NCI-H446 (cell line): ENCODE results near the gene COX8A.
"Not testable (repeated sequence)": the region's sequence is repeated elsewhere in the genome, so short reads cannot be mapped to it uniquely, and the experiment has no call there.

Source experiments
- DNase-seq, 2 experiments: peaks; one replicate each; lab custom pipeline; 2025; lab: John Stamatoyannopoulos, UW

Gene COX8A

DNA sequence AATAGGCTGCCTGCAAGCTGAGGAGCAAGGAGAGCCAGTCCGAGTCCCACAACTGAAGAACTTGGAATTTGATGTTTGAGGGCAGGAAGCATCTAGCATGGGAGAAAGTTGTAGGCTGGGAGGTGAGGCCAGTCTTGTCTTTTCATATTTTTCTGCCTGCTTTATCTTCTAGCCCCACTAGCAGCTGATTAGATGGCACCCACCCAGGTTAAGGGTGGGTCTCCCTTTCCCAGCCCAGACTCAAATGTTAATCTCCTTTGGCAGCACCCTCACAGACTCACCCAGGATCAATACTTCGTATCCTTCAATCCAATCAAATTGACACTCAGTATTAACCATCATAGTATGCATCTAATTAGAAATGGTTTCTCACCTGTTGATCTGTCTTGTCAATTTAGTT lies 5.0 kb upstream of the COX8A start:
- no peak for DNase-seq

DNA sequence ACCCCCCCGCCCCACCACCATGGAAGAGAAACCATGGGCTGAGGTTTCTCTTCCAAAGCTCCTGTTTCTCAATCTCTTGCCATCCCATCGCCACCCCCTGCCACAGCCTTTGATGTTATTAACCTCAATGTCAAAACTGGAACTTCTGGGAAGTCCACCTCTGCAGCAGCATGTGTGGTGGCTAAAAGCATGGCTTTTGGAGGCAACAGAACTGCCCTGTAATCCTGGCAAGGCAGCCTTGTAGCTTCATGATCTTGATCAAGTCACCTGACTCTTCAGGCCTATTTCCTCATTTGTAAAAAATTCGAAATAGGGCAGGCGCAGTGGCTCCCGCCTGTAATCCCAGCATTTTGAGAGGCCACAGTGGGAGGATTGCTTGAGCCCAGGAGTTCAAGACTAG lies 3.5 kb upstream of the COX8A start:
- no peak for DNase-seq

DNA sequence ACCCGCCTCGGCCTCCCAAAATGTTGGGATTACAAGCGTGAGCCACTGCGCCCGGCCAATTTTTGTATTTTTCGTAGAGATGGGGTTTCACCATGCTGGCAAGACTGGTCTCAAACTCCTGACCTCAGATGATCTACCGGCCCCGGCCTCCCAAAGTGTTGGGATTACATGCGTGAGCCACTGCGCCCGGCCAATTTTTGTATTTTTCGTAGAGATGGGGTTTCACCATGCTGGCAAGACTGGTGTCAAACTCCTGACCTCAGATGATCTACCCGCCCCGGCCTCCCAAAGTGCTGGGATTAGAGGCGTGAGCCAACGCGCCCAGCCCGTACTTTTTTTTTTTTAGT lies 535 bp upstream of the COX8A start:
- not testable (repeated sequence) for DNase-seq

DNA sequence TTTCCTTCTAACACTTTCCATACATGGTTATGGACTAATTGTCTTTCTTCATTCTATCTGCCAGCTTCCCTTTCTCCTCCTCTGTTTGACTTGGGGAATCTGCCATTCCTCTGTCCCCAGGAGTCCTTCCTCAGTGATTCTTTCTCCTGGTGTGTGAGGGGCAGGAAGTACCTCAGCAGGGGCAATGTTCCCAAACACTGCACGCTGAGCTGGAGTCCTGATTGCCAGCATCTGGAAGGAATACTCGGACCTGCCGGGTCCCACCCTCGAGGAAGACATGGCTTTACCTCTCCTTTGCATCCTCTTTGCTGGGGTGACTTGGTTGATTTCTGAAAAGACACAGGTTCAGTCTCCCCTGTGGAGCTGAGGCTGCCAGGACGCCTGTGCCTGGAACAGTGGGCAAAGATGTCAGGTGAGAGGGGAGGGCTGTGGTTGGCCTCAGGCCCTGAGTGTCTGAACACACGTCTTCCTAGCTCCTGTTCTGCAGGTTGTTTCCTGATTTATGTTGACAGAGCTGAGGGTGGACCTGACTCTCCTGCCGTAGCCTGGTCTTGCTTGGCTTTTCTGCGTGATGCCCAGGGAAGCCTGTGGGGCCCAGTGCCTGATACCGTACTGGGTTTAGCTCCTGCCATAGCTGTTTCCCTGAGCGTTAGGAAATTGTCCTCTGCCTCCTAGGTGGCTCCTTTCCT lies 4.3 kb downstream of the COX8A start:
- DNase-seq = no peak

DNA sequence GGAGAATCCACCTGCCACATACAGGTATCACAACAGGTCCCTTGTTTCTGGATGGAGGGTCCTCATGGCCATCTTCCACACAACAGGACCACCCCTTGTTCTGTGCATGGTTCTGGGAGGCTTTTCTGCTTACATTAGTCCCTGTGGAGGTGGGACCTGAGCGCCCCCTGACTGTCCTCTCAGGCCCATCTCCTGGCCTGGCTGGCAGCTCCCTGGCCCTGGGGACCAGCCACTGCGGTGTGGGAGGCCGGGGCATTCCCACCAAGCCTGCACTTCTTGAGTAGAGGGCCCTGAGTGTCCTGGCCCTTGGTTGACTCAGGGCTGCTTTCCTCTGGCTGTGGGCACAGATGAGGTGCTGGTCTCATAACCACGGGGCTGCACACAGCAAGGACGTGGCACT lies 5.0 kb downstream of the COX8A start:
- no peak for DNase-seq

DNA sequence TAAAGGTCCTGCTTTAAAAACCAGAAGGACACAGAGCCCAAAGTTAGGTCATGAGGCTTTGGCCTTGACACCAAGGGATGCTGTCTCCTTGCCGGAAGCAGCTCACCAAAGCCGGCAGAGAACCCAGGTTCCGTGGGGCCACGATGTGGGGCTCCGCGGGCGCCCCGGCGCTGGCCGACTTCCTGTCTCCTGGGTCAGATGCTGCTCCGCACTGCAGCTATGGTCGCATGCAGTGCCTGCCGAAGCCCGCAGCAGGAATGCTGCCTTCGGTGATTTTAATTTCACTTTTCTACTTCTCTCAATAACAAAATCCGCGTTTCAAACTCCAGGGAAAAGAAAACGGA lies 11.4 kb downstream of the COX8A start:
- no peak for DNase-seq

DNA sequence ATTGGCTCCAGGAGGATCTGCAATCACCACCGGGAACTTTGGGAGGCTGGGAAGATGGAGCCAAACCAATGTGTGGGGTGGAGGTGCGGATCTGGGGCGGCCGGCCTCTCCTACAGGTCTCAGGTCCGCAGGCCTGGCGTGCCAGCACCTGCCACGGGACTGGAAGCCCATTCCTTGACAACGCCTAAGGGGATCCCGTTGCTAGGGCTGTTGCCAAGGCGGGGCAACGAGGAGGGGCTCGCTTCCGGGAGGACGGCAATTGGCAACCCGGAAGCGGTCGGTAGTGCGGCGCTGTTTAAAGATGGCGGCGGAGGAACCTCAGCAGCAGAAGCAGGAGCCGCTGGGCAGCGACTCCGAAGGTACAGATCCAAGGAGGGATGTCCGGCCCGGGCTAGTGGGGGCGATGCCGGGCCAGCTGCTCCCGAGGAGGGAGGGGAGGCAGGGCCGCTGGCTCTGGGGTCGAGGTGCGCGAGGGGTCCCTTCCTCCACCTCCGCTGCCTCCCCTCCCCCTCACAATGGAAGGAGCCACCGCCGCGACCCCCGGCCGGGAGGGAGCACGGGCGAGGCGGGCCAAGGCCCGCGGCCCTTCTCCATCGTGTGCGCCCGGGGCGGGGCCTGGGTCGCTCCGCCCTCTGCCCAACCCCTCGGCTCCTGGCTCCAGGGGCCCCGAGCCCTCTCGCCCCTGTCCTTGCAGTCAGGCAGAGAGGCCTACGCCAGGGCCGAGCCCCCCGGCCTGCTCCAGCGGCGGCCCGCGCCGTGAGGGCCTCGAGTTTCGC lies 11.9 kb downstream of the COX8A start, which contains the start of gene OTUB1:
TSS of gene OTUB1 (plus strand) at position 283 of the 776 bp plus-strand sequence. CDS start at position 302, 19 bp downstream.
- DNase-seq = peak; percentile 88 to 93

DNA sequence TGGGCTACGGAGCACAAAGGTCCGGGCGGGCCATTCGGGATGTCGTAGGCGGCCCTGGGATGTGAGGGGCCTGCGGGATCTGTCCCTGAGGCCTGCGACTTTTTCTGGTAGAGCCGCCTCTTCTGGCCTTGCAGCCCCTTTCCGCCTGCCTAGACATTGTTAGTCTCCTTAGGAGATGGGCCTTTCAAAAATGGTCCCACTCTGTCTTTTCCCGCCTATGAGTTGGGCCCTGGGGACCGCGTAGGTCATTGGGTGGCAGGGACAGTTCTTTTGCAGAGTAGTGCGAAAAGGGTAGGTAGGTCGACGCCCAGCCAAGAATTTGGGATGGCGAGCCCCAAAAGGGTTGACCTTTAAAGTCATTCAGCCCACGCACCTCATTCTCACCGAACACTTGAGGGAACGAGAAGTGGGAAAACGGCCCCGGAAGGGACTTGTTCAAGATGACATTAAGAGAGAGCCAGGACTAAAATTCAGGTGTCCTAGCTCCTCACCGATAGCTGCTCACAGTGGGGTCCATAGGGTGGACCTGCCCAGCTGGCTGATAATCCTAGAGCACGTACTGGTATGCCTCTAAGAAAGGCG lies 12.6 kb downstream of the COX8A start:
- DNase-seq = no peak

DNA sequence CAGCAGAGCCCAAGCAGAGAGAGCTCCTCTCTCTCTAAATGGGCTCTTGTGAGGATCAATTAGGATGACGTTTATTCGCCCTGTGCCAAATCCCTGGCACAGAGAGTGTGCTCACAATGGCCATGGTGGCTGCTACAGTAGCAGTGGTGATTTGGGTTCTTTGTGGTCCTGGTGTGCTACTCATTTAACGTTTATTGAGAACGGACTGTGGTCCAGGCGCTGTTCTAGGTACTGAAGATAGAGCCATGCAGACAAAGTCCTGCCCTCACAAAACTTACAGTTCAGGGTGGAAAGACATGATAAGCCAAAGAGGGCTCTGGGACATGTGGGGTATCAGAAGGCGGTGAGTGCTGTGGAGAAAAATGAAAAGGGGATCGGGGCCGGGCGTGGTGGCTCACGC lies 17.1 kb downstream of the COX8A start:
- no peak for DNase-seq

DNA sequence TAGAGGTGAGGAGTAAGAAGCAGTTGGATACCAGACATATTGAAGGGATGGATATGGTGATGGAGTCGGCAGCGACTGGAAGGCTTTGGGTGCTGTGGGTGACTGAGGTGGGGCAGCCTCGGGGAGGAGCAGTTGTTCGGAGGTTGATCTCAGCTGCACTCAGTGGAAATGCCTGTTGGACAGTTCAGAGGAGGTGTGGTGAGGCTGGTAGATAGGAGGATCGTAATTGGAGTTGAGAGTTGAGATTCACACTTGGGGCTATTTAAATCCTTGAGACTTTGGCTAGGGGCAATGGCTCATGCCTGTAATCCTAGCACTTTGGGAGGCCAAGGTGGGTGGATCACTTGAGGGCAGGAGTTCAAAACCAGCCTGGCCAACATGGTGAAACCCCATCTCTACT lies 18.7 kb downstream of the COX8A start:
- DNase-seq = no peak

DNA sequence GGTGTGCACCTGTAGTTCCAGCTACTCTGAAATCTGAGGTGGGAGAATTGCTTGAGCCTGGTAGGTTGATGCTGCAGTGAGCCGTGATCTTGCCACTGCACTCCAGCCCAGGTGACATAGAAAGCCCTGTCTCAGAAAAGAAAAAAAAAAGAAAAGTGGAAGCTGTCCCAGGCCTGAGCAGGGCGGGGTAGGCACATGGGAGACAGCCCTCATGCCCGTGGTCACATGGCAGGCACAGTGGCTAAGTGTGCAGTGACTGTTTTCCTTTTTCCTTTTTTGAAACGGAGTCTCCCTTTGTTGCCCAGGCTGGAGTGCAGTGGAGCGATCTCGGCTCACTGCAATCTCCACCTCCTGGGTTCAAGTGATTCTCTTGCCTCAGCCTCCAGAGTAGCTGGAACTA lies 19.6 kb downstream of the COX8A start:
- no peak for DNase-seq

DNA sequence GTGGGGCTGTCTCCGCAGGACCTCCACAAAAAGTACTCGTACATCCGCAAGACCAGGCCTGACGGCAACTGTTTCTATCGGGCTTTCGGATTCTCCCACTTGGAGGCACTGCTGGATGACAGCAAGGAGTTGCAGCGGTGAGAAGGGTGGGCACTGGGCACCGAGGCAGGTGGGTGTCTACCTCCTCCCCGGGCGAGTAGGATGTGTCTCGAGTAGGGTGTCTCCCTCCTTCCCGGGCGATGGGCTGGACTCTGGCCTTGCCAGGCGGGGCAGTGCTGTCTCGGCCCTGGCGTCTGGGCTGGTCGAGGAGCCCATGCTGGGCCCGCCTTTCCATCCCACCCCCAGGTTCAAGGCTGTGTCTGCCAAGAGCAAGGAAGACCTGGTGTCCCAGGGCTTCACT lies 22.1 kb downstream of the COX8A start:
- no peak for DNase-seq

DNA sequence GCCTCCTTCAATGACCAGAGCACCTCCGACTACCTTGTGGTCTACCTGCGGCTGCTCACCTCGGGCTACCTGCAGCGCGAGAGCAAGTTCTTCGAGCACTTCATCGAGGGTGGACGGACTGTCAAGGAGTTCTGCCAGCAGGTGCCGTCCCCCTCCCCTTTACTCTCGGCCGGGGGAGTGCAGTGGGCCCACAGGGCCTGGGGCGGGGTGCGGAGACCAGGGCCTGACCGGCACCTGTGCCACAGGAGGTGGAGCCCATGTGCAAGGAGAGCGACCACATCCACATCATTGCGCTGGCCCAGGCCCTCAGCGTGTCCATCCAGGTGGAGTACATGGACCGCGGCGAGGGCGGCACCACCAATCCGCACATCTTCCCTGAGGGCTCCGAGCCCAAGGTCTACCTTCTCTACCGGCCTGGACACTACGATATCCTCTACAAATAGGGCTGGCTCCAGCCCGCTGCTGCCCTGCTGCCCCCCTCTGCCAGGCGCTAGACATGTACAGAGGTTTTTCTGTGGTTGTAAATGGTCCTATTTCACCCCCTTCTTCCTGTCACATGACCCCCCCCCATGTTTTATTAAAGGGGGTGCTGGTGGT lies 22.8 kb downstream of the COX8A start:
- DNase-seq = no peak

DNA sequence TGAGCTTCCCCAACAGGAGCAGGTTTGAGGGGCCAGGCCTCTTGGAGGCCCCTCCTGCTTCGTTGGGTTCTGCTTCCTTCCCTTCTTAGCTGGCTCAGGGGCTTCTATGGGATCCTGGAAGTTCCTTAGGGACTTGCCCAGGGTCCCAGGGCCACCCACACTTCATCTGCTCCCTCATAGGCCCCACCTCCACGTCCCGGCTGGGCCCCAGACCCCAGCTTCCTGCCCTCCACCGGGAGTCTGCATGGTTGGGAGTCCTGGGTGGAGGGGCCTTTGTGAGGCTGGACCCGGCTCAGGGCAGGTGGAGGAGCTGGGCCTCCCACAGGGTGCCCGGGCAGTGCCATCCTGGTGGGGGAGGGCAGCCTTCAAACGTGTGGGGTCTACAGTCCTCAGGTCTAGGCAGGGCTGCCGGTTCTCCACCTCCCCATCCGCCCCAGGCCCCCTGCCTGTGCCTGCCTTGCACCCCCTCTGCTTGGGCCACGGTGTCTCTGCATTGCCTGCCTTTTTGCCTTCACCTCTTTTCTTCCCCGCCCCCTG lies 23.4 kb downstream of the COX8A start:
- no peak for DNase-seq

DNA sequence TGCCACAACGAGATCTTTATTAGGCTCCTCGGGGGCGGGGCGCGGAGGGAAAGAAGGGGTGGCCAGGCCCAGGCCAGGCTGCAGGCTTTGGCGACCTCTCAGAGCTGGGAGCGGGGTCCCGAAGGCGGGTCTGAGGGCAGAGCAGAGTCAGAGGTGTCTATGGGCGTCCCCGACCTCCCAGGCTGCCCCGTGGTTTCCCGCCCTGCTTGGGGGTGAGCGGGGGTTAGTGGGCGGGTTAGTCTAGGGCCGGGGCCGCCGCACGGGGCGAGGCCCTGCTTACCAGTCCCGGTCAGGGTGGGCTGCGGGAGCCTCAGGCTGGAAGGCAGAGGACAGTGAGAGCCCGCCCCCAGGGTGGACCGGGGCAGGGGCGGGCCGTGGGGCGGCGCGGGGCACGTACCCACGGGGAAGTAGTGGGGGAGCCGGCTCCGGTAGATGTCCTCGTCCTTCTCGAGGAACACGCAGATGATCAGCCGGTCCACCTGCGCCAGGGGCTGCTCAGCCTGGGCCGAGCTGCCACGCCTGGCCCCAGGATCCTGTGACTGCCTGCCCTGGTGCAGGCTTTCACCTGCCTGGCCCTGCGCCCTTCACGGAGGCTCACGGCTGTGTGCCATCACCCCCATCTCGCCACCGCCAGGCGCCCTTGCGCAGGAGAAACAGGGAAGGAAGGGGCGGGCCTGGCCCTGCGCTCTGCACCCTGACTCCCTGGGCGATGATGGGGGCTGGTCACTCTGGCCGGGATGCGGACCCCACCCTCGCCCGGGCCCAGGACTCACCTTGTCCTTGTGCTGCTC lies 24.3 kb downstream of the COX8A start:
- DNase-seq = no peak

DNA sequence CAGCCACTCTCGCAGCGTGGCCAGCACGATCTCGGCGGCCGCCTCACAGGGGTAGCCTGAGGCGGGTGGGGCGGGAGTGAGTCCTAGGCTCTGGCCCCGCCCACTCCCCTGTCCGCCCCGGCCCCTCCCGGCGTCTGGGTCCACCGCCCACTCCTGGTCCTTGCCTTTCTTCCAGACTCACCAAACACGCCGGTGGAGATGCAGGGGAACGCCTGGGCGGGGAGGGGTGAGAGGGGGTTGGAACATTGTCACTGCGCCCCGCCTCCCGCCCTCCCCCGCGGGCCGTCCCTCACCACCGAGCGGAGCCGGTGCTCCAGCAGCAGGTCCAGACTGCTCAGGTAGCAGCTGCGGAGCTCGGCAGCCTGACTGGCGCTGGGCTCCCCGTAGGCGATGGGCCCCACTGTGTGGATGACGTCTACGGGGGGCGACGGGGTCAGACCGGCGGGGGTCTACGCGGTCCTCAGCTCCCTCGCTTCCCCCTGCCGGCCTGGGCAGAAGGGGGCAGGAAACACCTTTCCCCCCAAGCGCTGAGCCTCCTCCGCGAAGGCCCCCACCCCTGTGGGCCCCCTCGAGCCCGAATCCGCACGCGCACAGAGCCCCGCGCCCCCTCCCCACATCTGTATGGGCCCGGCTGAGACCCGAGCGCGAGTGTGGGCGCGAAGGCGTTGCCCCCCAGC lies 25.1 kb downstream of the COX8A start:
- DNase-seq = no peak

DNA sequence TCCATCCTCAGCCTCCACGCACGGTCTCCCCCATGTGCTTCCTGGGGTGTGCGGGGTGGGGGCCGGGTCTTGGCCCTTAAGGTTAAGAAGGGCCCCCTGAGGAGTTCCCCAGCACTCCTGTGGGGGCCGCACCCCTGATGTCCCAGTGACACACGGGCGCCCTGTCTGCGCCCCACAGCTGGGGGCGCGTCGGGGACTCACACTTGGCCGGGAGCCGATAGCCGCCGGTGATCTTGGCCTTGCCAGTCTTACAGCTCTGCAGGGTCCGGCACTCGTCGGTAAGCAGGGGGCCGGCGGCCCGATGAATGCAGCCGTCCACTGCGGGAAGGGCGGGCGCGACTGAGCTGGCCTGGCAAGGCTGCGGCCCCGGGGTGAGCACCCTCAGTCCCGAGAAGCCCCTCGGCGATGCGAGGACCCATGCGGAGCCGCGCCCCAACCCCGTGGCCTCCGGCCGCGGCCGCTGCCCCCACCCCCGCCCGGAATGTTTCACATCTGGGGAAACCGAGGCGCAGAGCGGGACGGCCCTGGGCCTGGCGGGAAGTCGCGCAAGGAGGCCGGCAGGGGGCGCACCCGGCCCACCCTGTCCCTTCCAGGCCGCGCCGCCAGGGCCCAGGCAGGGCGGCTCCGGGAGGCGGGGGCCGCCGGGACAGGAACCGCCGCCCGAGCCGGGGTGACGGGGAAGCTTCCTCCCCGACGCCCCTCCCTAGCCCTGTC lies 25.8 kb downstream of the COX8A start:
- no peak for DNase-seq

DNA sequence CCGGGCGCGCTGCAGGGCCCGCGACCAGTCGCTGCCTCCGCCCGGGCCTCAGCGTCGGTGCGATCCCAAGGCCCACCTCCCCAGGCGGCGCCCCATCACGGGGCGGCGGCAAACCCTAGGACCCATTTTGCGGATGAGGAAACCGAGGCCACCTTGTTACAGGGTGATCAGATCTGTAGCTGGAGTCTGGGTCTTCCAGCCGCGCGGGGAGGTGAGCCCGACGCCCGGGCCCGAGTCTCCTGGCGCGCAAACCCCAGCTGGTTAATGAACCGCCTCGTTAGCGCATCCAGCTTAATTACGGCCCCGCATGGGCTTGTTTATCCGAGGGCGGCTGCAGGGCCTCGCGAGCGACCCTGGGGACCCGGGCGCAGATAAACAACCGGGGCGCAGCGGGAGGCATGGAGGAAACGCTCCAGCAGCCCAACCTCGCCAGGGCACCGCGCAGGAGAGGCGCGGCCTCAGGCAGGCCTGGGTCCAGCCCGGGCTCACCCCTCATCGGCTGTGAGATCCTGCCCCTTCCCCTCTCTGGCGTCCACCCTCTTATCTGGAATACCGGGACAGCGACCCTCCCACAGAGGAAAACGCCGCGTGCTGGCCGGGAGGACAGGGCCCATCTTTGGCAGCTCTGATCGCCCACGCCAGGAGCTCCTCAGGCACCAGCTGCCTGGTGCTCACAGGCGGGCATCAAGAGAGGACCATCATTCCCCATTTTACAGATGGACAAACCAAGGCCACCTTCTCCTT lies 26.5 kb downstream of the COX8A start:
- DNase-seq = no peak

DNA sequence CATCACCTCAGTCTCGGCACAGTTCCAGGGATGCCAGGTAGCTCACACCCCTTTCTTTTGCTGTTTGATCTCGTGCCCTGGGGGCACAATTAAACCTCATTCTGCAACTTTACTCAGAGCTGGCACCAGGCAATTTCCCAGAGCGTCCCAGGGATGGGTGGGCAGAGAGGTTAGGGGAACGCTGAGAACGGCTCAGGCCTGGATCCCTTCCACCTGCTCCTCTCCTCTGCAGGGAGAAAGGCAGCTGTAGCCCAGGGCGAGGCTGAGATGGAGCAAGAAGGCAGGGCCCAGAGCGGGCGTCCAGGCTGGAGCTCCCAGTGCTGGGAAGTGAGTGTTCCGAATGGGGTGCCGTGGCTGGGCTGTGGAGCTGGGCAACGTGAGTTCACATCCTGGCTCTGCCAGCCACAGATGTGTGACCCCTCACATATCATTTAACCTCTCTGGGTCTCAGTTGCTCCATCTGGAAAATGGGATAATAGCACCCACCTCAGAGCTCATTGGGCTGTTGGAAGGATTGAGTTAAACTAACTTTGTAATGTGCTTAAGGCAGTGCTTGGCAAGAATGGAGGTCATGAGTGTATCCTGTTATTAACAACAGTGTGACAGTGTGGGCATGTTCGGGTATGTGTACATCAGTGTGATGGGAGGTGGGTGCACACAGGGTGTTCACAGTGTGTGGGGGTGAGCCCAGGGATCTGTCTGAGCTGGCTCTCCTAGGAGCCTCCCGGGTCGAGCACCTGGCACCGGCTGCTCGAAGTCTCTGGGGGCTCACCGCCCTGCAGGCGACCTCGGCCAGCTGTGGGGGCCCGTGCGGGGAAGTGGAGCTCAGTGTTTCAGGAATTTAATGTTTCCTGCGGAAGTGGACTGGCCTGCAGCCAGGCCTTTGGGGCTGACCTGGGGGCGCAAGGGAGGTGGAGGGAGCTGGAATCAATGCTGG lies 27.3 kb downstream of the COX8A start:
- no peak for DNase-seq
